HG02798 (cell line): ENCODE data around the gene NOTCH4.

Source experiments
- ATAC-seq: cut with Tn5 transposase; IDR thresholded peaks from one replicate; pipeline ENCODE4 v1.9.1; 2021; ENCODE audit warnings: mild to moderate bottlenecking; ENCODE audit not compliant: unreplicated experiment, poor library complexity

Gene NOTCH4

GRCh38 chr6:32147401-32148132 is 76.3 kb downstream of the NOTCH4 start:
- no peak for ATAC-seq

GRCh38 chr6:32146687-32147086 is 77.2 kb downstream of the NOTCH4 start:
- ATAC-seq, result no peak

DNA sequence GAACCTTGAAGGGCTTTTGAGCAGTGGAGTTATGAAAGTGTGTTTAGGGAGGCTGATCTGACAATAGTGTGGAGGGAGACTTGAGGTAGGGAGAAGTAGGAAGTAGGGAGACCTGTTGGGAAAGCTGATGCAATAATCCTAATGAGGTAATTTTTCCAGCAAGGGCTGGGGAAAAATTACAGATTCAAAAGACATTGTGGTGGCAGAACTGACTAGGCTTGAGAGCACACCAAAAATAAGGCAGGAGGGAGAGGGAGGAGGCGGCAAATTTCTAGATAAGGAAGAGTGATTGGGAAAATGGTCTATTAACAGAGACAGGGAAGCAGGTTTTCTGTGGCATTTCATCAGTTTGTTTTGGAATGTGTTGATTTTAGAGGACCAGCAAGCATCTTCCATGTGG is 77.6 kb downstream of the NOTCH4 start:
- no peak for ATAC-seq
